GM23248 (cell line): Measurements from ENCODE around the gene FAM53A. TPM values are rescaled to one million over a fixed set of nuclear protein-coding genes. Genes with fewer than 3 reads are reported as not detected.

Experiments
- DNase-seq: peaks from one replicate; pipeline ENCODE4 v3.0.0-alpha.2; 2015
- H2AFZ ChIP-seq: fragments of 200-600 bp; sonication (generic); 2 replicates; pipeline ENCODE4 v1.6.1; 2016; ENCODE audit warnings: antibody characterized with exemption
- H3F3A ChIP-seq: fragments of 200-600 bp; sonication (generic); 2 replicates; pipeline ENCODE4 v1.6.1; 2016; ENCODE audit warnings: mild to moderate bottlenecking, antibody characterized with exemption, mixed run types; ENCODE audit not compliant: insufficient read depth
- H3K27ac ChIP-seq: fragments of 200-600 bp; sonication (generic); 2 replicates; pipeline ENCODE4 v1.5.1; 2016; ENCODE audit warnings: mild to moderate bottlenecking
- H3K27me3 ChIP-seq: fragments of 200-600 bp; sonication (generic); replicated peaks from 2 replicates; pipeline ENCODE4 v1.6.1; 2016; ENCODE audit warnings: mild to moderate bottlenecking; ENCODE audit not compliant: insufficient read depth
- H3K36me3 ChIP-seq: fragments of 200-600 bp; sonication (generic); 2 replicates; pipeline ENCODE4 v1.6.1; 2016; ENCODE audit warnings: low read depth, mild to moderate bottlenecking
- H3K4me1 ChIP-seq: fragments of 200-600 bp; sonication (generic); 2 replicates; pipeline ENCODE4 v1.6.1; 2016; ENCODE audit warnings: mild to moderate bottlenecking; ENCODE audit not compliant: insufficient read depth
- H3K4me2 ChIP-seq: fragments of 200-600 bp; sonication (generic); one replicate; pipeline ENCODE4 v1.6.1; 2016; ENCODE audit warnings: mild to moderate bottlenecking; ENCODE audit not compliant: unreplicated experiment
- H3K4me3 ChIP-seq: fragments of 200-600 bp; sonication (generic); 2 replicates; pipeline ENCODE4 v1.5.1; 2016; ENCODE audit warnings: mild to moderate bottlenecking
- H3K79me2 ChIP-seq: fragments of 200-600 bp; sonication (generic); 2 replicates; pipeline ENCODE4 v1.6.1; 2016; ENCODE audit warnings: mild to moderate bottlenecking; ENCODE audit not compliant: insufficient read depth
- H3K9ac ChIP-seq: fragments of 200-600 bp; sonication (generic); 2 replicates; pipeline ENCODE4 v1.6.1; 2016; ENCODE audit warnings: mild to moderate bottlenecking
- H3K9me2 ChIP-seq: fragments of 200-600 bp; sonication (generic); 2 replicates; pipeline ENCODE4 v1.6.1; 2016; ENCODE audit warnings: mixed run types, mild to moderate bottlenecking, moderate library complexity; ENCODE audit not compliant: insufficient read depth
- H3K9me3 ChIP-seq: fragments of 200-600 bp; sonication (generic); one replicate; pipeline ENCODE4 v1.6.1; 2017; ENCODE audit warnings: low read depth
- H4K20me1 ChIP-seq: fragments of 200-600 bp; sonication (generic); 2 replicates; pipeline ENCODE4 v1.6.0; 2016; ENCODE audit not compliant: insufficient read depth
- EZH2 ChIP-seq: fragments of 200-600 bp; sonication (generic); IDR thresholded peaks from 2 replicates; pipeline ENCODE4 v1.6.1; 2018; ENCODE audit warnings: antibody characterized with exemption, mild to moderate bottlenecking; ENCODE audit not compliant: insufficient read depth, poor library complexity, severe bottlenecking
- EZH2phosphoT487 ChIP-seq: fragments of 200-600 bp; sonication (generic); IDR thresholded peaks from 2 replicates; pipeline ENCODE4 v1.6.1; 2018; ENCODE audit warnings: antibody characterized with exemption, moderate library complexity, mild to moderate bottlenecking, low read depth; ENCODE audit not compliant: insufficient read depth
- WGBS, 2 experiments: methylation state at CpG; one replicate each; pipeline ENCODE4 v1.1.6; 2015 to 2017; ENCODE audit warnings: low lambda C conversion rate in 2 of 2, low coverage in 1 of 2; ENCODE audit errors: missing lambda C conversion rate in 2 of 2; 5-methylcytosine and 5-hydroxymethylcytosine counted together
- in situ Hi-C: fragments of 300-500 bp; cut with MboI; formaldehyde crosslinking; loops from 2 replicates; pipeline ENCODE4 v1.15.0; 2020
- polyA plus RNA-seq: library from polyadenylated mRNA; unstranded; fragments of >200 nt; fragmentation: Nextera tagmentation; extraction: Ambion mirVana; gene quantifications from 2 replicates; pipeline ENCODE4 v1.2.1, GENCODE V29; 2016
- total RNA-seq: library from RNA; depleted of rRNA; stranded (reverse); fragments of >200 nt; shearing (Covaris generic); gene quantifications from 2 replicates; pipeline ENCODE4 v1.2.3, GENCODE V29; 2014

Gene FAM53A
- total and polyA plus RNA-seq, 2 experiments from 2014 or later = 2.8 to 3.8 TPM

DNA sequence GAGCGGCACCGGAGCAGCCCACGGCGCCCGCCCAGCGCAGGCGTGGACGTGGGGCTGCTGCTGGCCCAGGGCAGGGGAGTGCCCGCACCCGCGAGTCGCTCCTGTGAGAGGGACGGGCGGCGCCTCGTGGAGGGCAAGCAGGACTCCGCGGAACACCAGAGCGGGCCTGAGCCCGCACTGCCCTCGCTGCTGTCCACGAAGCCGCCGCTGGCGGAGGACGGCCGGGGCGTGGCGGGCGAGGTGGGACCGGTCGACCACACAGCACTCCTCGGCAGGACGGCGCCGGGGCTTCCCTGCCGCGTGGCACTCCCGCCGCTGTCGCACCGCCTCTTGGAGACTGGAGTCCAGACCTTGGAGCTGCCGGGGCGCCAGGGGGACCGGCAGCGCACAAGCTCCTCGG, 29.0 kb downstream of the FAM53A start:
- TF ChIP-seq EZH2 = no peak
- no peak for TF ChIP-seq EZH2phosphoT487
- Histone ChIP-seq H3K27me3 (no peaks in the 10 kb centered on the region), H3K27ac (no peak overlapping the region), H3K9ac (no peak overlapping the region), H3K9me2 (no peaks in the 10 kb centered on the region), H2AFZ (no peak overlapping the region), H3K4me3 (no peak overlapping the region), H3K4me1 (no peaks in the 10 kb centered on the region), H3F3A (no peaks in the 10 kb centered on the region), H3K4me2 (no peak overlapping the region), H4K20me1 (no peaks in the 10 kb centered on the region), H3K9me3 (no peaks in the 10 kb centered on the region), H3K79me2 (no peaks in the 10 kb centered on the region), H3K36me3 (no peaks in the 10 kb centered on the region)
- DNase-seq = no peak
- in situ Hi-C loops = no loop called here
- 94% methylated on average over 36 to 46 of the region's 47 CpGs for WGBS, 2 experiments

- Histone ChIP-seq H3K9ac (no peak overlapping the region), H3K4me1 (no peaks in the 10 kb centered on the region), H2AFZ (no peak overlapping the region), H3K27me3 (no peaks in the 10 kb centered on the region), H3K36me3 (no peaks in the 10 kb centered on the region), H3K79me2 (no peaks in the 10 kb centered on the region), H3K4me3 (no peak overlapping the region), H3K9me2 (no peaks in the 10 kb centered on the region), H3K27ac (no peak overlapping the region), H4K20me1 (no peaks in the 10 kb centered on the region), H3F3A (no peaks in the 10 kb centered on the region), H3K9me3 (no peaks in the 10 kb centered on the region), H3K4me2 (no peak overlapping the region)
- WGBS, 2 experiments = 89 to 90% methylated on average over 20 to 22 of the region's 23 CpGs
- in situ Hi-C loops = no loop called here
- TF ChIP-seq EZH2 (no peak), EZH2phosphoT487 (no peak)
- no peak for DNase-seq
These were observed 29.7 kb downstream of the FAM53A start for GRCh38 chr4:1654216-1654955.

- in situ Hi-C loops = no loop called here
- 80 to 83% methylated on average over 10 of the region's 10 CpGs for WGBS, 2 experiments
These were observed 30.3 kb downstream of the FAM53A start for GRCh38 chr4:1653776-1654175.

DNA sequence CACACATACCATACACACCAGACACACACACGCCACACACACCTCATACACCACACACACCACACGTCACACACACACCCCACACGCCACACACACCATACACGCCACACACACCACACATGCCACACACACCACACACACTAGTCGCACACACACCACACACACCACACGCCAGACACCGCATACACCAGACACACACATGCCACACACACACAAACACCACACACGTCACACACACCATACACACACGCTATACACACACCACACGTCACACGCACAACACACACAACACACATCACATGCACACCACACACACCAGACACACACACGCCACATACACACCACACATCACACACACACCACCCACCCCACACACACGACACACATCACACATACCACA, 32.0 kb downstream of the FAM53A start:
- H3K9me3 ChIP-seq = no peaks in the 10 kb centered on the region
- no peak overlapping the region for H3K4me3 ChIP-seq
- TF ChIP-seq EZH2 (no peak), EZH2phosphoT487 (no peak)
- H2AFZ ChIP-seq = no peak overlapping the region
- 89 to 93% methylated on average over 10 to 13 of the region's 13 CpGs for WGBS, 2 experiments
- H3K79me2 ChIP-seq = no peaks in the 10 kb centered on the region
- no peaks in the 10 kb centered on the region for H3K36me3 ChIP-seq
- H3K4me2 ChIP-seq = no peak overlapping the region
- no peaks in the 10 kb centered on the region for H3F3A ChIP-seq
- no peak for DNase-seq
- no peak overlapping the region for H3K9ac ChIP-seq
- in situ Hi-C loops = no loop called here
- H3K27me3 ChIP-seq = no peaks in the 10 kb centered on the region
- H3K4me1 ChIP-seq = no peaks in the 10 kb centered on the region
- no peaks in the 10 kb centered on the region for H3K9me2 ChIP-seq
- H3K27ac ChIP-seq = no peak overlapping the region
- no peaks in the 10 kb centered on the region for H4K20me1 ChIP-seq

More at GRCh38 chr4:1653776-1654175, 30.3 kb downstream of the FAM53A start:
- Histone ChIP-seq H3K9me3 (no peaks in the 10 kb centered on the region), H3K27me3 (no peaks in the 10 kb centered on the region), H4K20me1 (no peaks in the 10 kb centered on the region), H3K36me3 (no peaks in the 10 kb centered on the region), H3K4me1 (no peaks in the 10 kb centered on the region), H3F3A (no peaks in the 10 kb centered on the region), H3K79me2 (no peaks in the 10 kb centered on the region), H2AFZ (no peak overlapping the region), H3K4me2 (no peak overlapping the region), H3K9ac (no peak overlapping the region), H3K9me2 (no peaks in the 10 kb centered on the region), H3K27ac (no peak overlapping the region), H3K4me3 (no peak overlapping the region)
- DNase-seq = no peak
- no peak for TF ChIP-seq EZH2phosphoT487
- TF ChIP-seq EZH2 = no peak

DNA sequence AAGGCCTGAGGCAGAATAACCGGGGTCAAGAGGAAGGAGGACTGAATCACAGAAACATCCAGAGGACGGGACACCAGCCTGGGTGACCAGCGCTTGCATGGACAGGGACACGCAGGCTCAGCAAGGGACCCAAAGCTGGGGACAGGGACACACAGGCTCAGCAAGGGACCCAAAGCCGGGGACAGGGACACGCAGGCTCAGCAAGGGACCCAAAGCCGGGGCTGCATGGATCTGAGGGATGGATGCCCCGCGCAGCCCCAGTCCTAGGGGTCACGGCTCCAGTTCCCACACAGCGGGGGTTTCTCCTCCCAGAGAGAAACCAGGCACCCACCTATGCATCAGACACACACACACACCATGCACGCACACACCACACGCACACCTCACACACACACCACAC, 32.5 kb downstream of the FAM53A start:
- WGBS, 2 experiments = 90 to 92% methylated on average over 6 to 13 of the region's 13 CpGs
- no peak for TF ChIP-seq EZH2phosphoT487
- TF ChIP-seq EZH2 = no peak
- in situ Hi-C loops = no loop called here
- no peaks in the 10 kb centered on the region for H4K20me1 ChIP-seq
- no peak overlapping the region for H3K4me2 ChIP-seq
- H3K27ac ChIP-seq = no peak overlapping the region
- H3K9ac ChIP-seq = no peak overlapping the region
- H3K9me2 ChIP-seq = no peaks in the 10 kb centered on the region
- no peak for DNase-seq
- no peak overlapping the region for H3K4me3 ChIP-seq
- no peaks in the 10 kb centered on the region for H3K36me3 ChIP-seq
- H2AFZ ChIP-seq = no peak overlapping the region
- H3K9me3 ChIP-seq = no peaks in the 10 kb centered on the region
- no peaks in the 10 kb centered on the region for H3K4me1 ChIP-seq
- no peaks in the 10 kb centered on the region for H3K79me2 ChIP-seq
- H3K27me3 ChIP-seq = no peaks in the 10 kb centered on the region
- no peaks in the 10 kb centered on the region for H3F3A ChIP-seq
